Type B pancreatic cell (in vitro differentiated cells): ENCODE measurements around the gene CFI. TPM values are rescaled to one million over a fixed set of nuclear protein-coding genes. Genes with fewer than 3 reads are reported as not detected.

Experiments
- DNase-seq: peaks from one replicate; pipeline ENCODE4 v3.0.0; 2021; ENCODE audit warnings: mixed read lengths; ENCODE audit not compliant: unreplicated experiment; ENCODE audit errors: extremely low spot score
- H3K27ac Mint-ChIP-seq: 2 replicates; pipeline ENCODE4 v1.8.0; 2021; ENCODE audit warnings: mild to moderate bottlenecking, mixed read lengths
- H3K27me3 Mint-ChIP-seq: 2 replicates; pipeline ENCODE4 v1.8.0; 2021; ENCODE audit warnings: mixed read lengths
- H3K36me3 Mint-ChIP-seq: 2 replicates; pipeline ENCODE4 v1.8.0; 2021; ENCODE audit warnings: mixed read lengths
- H3K4me1 Mint-ChIP-seq: one replicate; pipeline ENCODE4 v1.8.0; 2021; ENCODE audit warnings: mixed read lengths; ENCODE audit not compliant: unreplicated experiment
- H3K4me3 Mint-ChIP-seq: 2 replicates; pipeline ENCODE4 v1.8.0; 2021; ENCODE audit warnings: mild to moderate bottlenecking, mixed read lengths
- H3K9me3 Mint-ChIP-seq: 2 replicates; pipeline ENCODE4 v1.8.0; 2021; ENCODE audit warnings: mixed read lengths
- total RNA-seq: library from RNA; stranded (reverse); gene quantifications from 2 replicates; pipeline ENCODE4 v1.2.1, GENCODE V29; 2021; ENCODE audit warnings: low replicate concordance
- TF ChIP-seq, protein P1 (sequence below): fragments of 200-600 bp; sonication (generic); conservative IDR thresholded peaks from 2 replicates; pipeline ENCODE4 v1.5.0; 2021; ENCODE audit warnings: antibody characterized with exemption, mild to moderate bottlenecking

CFI gene
- total RNA-seq, 1 donor from 2014 or later, result 24.0 TPM

DNA sequence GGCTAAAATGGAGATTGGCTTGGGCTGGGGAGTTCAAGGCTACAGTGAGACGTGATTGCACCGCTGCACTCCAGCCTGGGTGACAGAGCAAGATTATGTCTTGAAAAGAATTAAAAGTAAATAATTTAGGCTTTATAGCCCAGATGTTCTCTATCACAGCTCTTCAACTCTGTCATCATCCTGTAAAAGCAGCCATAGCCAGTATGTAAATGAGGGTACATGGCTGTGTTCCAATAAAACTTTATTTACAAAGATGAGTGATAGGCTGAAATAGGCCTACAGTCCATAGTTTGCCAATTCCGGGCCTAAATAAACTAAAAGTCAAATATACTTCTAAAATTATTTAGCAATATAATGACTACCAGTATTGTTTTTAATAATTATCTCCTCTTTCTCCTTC, 35.2 kb upstream of the CFI start:
- H3K36me3 Mint-ChIP-seq, result no peaks in the 10 kb centered on the region
- H3K4me1 Mint-ChIP-seq, result no peaks in the 10 kb centered on the region
- no peak overlapping the region for H3K27ac Mint-ChIP-seq
- peaks cover 8% of the 10 kb centered on the region for H3K9me3 Mint-ChIP-seq
- no peaks in the 10 kb centered on the region for H3K27me3 Mint-ChIP-seq
- DNase-seq, result no peak
- no peak overlapping the region for H3K4me3 Mint-ChIP-seq
- TF ChIP-seq, protein P1, sequence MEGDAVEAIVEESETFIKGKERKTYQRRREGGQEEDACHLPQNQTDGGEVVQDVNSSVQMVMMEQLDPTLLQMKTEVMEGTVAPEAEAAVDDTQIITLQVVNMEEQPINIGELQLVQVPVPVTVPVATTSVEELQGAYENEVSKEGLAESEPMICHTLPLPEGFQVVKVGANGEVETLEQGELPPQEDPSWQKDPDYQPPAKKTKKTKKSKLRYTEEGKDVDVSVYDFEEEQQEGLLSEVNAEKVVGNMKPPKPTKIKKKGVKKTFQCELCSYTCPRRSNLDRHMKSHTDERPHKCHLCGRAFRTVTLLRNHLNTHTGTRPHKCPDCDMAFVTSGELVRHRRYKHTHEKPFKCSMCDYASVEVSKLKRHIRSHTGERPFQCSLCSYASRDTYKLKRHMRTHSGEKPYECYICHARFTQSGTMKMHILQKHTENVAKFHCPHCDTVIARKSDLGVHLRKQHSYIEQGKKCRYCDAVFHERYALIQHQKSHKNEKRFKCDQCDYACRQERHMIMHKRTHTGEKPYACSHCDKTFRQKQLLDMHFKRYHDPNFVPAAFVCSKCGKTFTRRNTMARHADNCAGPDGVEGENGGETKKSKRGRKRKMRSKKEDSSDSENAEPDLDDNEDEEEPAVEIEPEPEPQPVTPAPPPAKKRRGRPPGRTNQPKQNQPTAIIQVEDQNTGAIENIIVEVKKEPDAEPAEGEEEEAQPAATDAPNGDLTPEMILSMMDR, result no peak

DNA sequence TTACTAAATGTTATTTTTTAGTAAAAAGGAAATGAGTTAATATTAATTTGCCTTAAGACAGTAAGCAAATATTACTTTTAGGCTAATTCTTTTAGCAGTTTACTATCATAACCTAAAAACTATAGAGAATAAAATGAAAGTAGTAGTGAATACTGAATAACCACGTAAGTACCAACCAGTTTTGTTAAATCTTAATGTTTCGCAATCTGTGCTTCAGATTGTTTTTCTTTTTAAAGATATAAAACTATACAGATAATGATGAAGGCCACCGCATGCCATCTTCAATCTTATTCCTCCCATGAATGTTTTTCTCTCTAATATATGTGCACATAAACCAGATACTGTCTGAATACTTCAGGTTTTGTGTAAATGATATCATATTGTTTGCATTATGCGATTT, 32.0 kb upstream of the CFI start:
- no peak for DNase-seq
- H3K27me3 Mint-ChIP-seq, result no peaks in the 10 kb centered on the region
- no peaks in the 10 kb centered on the region for H3K4me1 Mint-ChIP-seq
- H3K36me3 Mint-ChIP-seq, result no peaks in the 10 kb centered on the region
- H3K9me3 Mint-ChIP-seq, result peaks cover 7% of the 10 kb centered on the region
- H3K4me3 Mint-ChIP-seq, result no peak overlapping the region
- no peak overlapping the region for H3K27ac Mint-ChIP-seq
- TF ChIP-seq, protein P1, result no peak

DNA sequence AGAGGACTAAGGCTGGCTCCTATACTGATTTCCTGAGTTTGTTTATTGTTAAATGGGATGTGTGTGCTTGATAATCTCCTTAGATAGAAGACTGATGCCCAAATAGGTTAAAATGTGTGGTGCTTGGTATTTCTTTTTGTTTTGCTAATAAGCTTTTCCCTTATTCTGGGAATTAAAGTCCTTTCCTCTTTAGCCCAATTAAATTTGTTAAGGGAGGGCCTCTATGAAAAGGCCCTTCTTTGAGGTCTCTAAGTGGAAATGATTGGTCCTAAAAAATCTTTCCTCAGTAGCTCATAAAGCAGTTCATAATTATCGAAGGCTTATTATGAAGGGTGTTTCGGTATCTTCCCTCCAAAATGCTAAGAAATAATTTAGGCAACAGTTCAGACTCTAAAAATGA, 25.9 kb upstream of the CFI start, which contains the start of gene RRH:
Gene RRH (plus strand): TSS at position 301 of the 400 bp plus-strand sequence. CDS start 56 bp downstream, at position 357.
- no peak for DNase-seq
- Mint-ChIP-seq H3K9me3 (no peaks in the 10 kb centered on the region), H3K36me3 (peaks cover 10% of the 10 kb centered on the region), H3K4me3 (no peak within 1 kb of the TSS), H3K27me3 (no peaks in the 10 kb centered on the region), H3K4me1 (no peaks in the 10 kb centered on the region), H3K27ac (no peak within 1 kb of the TSS)
- TF ChIP-seq, protein P1, result no peak

DNA sequence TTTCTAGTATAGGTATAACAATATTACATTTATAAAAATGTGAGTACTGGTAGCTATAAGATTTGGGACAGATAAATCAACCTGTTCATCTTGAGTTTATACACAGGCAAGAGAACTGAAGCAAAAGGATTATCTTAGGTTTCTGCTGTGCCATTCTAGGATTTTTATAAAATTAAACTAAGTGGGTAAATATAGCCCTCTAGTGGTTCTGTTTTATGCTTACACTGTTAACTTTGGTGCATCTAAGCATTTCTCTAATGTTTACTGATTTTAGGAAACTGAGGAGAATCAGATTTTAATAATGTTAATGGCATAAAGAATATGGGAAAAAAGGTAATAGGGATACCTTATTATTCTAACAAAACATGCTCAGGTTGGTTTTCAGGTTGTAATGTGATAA, 24.9 kb upstream of the CFI start:
- H3K9me3 Mint-ChIP-seq, result no peaks in the 10 kb centered on the region
- no peak overlapping the region for H3K4me3 Mint-ChIP-seq
- DNase-seq, result no peak
- peaks cover 10% of the 10 kb centered on the region for H3K36me3 Mint-ChIP-seq
- TF ChIP-seq, protein P1, result peak; percentile 80
- H3K4me1 Mint-ChIP-seq, result no peaks in the 10 kb centered on the region
- H3K27ac Mint-ChIP-seq, result no peak overlapping the region
- H3K27me3 Mint-ChIP-seq, result no peaks in the 10 kb centered on the region

DNA sequence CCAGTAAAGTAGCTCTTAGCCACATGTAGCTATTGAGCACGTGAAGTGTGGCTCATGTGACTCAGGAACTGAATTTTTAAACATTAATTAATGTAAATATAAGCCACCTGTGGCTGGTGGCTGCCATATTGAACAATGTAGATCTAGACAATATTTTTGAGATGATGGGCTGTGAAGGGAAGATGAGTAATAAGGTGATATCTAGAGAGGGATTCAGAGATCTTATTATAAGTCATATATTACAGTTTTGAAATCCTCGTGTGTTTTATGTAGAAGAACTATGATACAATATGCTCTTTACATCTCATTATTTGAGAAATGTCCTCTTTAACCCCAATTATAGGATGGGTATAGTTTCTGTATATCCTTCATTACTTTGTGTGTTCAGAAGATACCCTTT, 19.4 kb upstream of the CFI start:
- Mint-ChIP-seq H3K9me3 (no peaks in the 10 kb centered on the region), H3K4me1 (peaks cover 22% of the 10 kb centered on the region), H3K27ac (no peak overlapping the region), H3K27me3 (no peaks in the 10 kb centered on the region), H3K36me3 (peaks cover 34% of the 10 kb centered on the region), H3K4me3 (no peak overlapping the region)
- no peak for DNase-seq
- TF ChIP-seq, protein P1, result no peak

DNA sequence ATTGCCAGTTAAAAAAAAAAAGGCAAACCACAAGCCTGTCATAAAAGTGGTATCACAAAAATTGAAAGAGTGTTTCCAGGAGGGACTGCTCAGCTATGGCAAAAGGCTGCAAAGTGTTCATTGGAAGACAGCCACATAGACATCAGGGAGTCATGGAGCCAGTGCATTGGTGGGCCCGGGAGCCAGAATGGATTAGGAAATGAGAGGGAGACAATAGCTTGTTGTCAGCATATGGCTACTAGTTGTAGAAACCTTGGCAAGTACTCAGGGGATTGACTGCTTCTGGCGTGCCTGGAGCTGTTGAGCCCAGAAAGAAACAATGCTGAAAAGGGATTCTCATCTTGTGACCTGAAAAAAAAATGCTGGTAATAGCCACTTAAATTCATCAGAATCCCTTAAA, 18.8 kb upstream of the CFI start:
- Mint-ChIP-seq H3K9me3 (no peaks in the 10 kb centered on the region), H3K4me1 (peaks cover 27% of the 10 kb centered on the region), H3K27ac (no peak overlapping the region), H3K27me3 (no peaks in the 10 kb centered on the region), H3K36me3 (peaks cover 35% of the 10 kb centered on the region), H3K4me3 (no peak overlapping the region)
- TF ChIP-seq, protein P1, result no peak
- no peak for DNase-seq
